B cell (primary cell): Measurements from ENCODE around the gene RMND5A. TPM values are rescaled to one million over a fixed set of nuclear protein-coding genes. Genes with fewer than 3 reads are reported as not detected.

Source experiments
- ATAC-seq: fragments of 200-7000 bp; cut with Tn5 transposase; one replicate; pipeline ENCODE4 v1.10.0; 2021; ENCODE audit warnings: low read depth, mild to moderate bottlenecking, moderate number of reproducible peaks, moderate library complexity
- CTCF ChIA-PET: fragments of 350-600 bp; sonication (Branson Sonifier 250); formaldehyde crosslinking; loops from one replicate; lab custom pipeline; 2021; ENCODE audit warnings: antibody characterized with exemption, inconsistent platforms; lab: Charles Lee
- POLR2A ChIA-PET: fragments of 350-600 bp; sonication (Branson Sonifier 250); formaldehyde crosslinking; loops from one replicate; lab custom pipeline; 2021; ENCODE audit warnings: antibody characterized with exemption; lab: Charles Lee
- DNase-seq: peaks from one replicate; pipeline ENCODE4 v3.0.0; 2013
- H2AFZ ChIP-seq: 2 replicates; pipeline ENCODE4 v1.6.1; 2012; ENCODE audit warnings: mild to moderate bottlenecking, low read depth, low read length; ENCODE audit not compliant: insufficient read depth, poor library complexity, severe bottlenecking
- H3K27ac ChIP-seq, 2 donors: 1 replicate in 1 of 2; 2 replicates in 1 of 2; pipeline ENCODE4 v1.5.1; 2012 to 2013; ENCODE audit warnings: low read length in 2 of 2, mild to moderate bottlenecking in 2 of 2, moderate library complexity in 1 of 2
- H3K27me3 ChIP-seq, 4 experiments: fragments of 200-600 bp in 1 of 4; sonication (generic) in 1 of 4; replicated peaks in 1 of 4; 1 replicate in 2 of 4; 2 replicates in 2 of 4; pipeline versions ENCODE4 v1.6.1 to v1.7.0; 2013 to 2016; ENCODE audit warnings: low read length in 3 of 4, mild to moderate bottlenecking in 2 of 4, mixed read lengths in 1 of 4, moderate library complexity in 1 of 4; ENCODE audit not compliant: insufficient read depth in 4 of 4, control insufficient read depth in 3 of 4; ENCODE audit errors: control extremely low read depth in 1 of 4
- H3K36me3 ChIP-seq, 2 experiments: replicated peaks in 1 of 2; 1 replicate in 1 of 2; 2 replicates in 1 of 2; pipeline versions ENCODE4 v1.6.1 to v1.7.1; 2013; ENCODE audit warnings: low read length in 1 of 2; ENCODE audit not compliant: insufficient read depth in 2 of 2, control insufficient read depth in 1 of 2; ENCODE audit errors: control extremely low read depth in 1 of 2, extremely low read depth in 1 of 2
- H3K4me1 ChIP-seq, 2 donors: fragments of 200-600 bp in 1 of 2; sonication (generic) in 1 of 2; 1 replicate in 1 of 2; 2 replicates in 1 of 2; pipeline versions ENCODE4 v1.5.1 to v1.6.1; 2013 to 2017; ENCODE audit warnings: low read length in 2 of 2; ENCODE audit not compliant: control insufficient read depth in 2 of 2, insufficient read depth in 2 of 2
- H3K4me2 ChIP-seq: replicated peaks from 2 replicates; pipeline ENCODE3; 2012; ENCODE audit warnings: mild to moderate bottlenecking, low read depth, low read length; ENCODE audit not compliant: poor library complexity, severe bottlenecking
- H3K4me3 ChIP-seq, 5 experiments: fragments of 200-600 bp in 1 of 5; sonication (generic) in 1 of 5; 1 replicate in 3 of 5; 2 replicates in 2 of 5; pipeline versions ENCODE4 v1.5.1 to v1.7.0; 2011 to 2016; ENCODE audit warnings: low read length in 4 of 5, mild to moderate bottlenecking in 4 of 5, low read depth in 2 of 5, control low read depth in 1 of 5, moderate library complexity in 1 of 5; ENCODE audit not compliant: insufficient read depth in 1 of 5; ENCODE audit errors: control extremely low read depth in 1 of 5, extremely low read depth in 1 of 5
- H3K79me2 ChIP-seq: fragments of 200-600 bp; sonication (generic); one replicate; pipeline ENCODE4 v1.6.0; 2016; ENCODE audit warnings: low read length; ENCODE audit not compliant: control insufficient read depth, insufficient read depth
- H3K9ac ChIP-seq: fragments of 200-600 bp; sonication (generic); 2 replicates; pipeline ENCODE4 v1.6.1; 2017; ENCODE audit warnings: mild to moderate bottlenecking, low read length, moderate library complexity
- H3K9me3 ChIP-seq, 3 donors: one replicate each; pipeline versions ENCODE4 v1.6.1 to v1.7.1; 2013; ENCODE audit warnings: low read length in 2 of 3; ENCODE audit not compliant: control insufficient read depth in 2 of 3, insufficient read depth in 1 of 3; ENCODE audit errors: control extremely low read depth in 1 of 3
- H4K20me1 ChIP-seq: 2 replicates; pipeline ENCODE4 v1.6.0; 2012; ENCODE audit warnings: mild to moderate bottlenecking, low read length; ENCODE audit not compliant: insufficient read depth, control insufficient read depth, poor library complexity, severe bottlenecking
- H3K27ac Mint-ChIP-seq: one replicate; pipeline ENCODE4 v1.8.0; 2021; ENCODE audit warnings: mixed read lengths
- H3K27me3 Mint-ChIP-seq: one replicate; pipeline ENCODE4 v1.8.0; 2021; ENCODE audit warnings: mixed read lengths
- H3K4me1 Mint-ChIP-seq: one replicate; pipeline ENCODE4 v1.8.0; 2021; ENCODE audit warnings: mixed read lengths
- H3K4me3 Mint-ChIP-seq: one replicate; pipeline ENCODE4 v1.8.0; 2021; ENCODE audit warnings: mixed read lengths
- H3K9me3 Mint-ChIP-seq: one replicate; pipeline ENCODE4 v1.8.0; 2022; ENCODE audit warnings: mixed read lengths; ENCODE audit not compliant: insufficient read depth
- EZH2 ChIP-seq: IDR thresholded peaks from 2 replicates; pipeline ENCODE4 v1.6.1; 2012; ENCODE audit warnings: borderline replicate concordance, low read depth, mild to moderate bottlenecking, moderate library complexity, low read length; ENCODE audit not compliant: insufficient read depth, poor library complexity, severe bottlenecking
- WGBS: methylation state at CpG from one replicate; pipeline ENCODE4 v1.1.5; 2013; ENCODE audit warnings: missing lambda C conversion rate; ENCODE audit not compliant: insufficient coverage; 5-methylcytosine and 5-hydroxymethylcytosine counted together
- intact Hi-C: fragments of 100-400 bp; cut with micrococcal nuclease; formaldehyde crosslinking; loops from one replicate; pipeline ENCODE4 v1.10.0; 2022
- polyA plus RNA-seq: library from polyadenylated mRNA; depleted of rRNA; stranded (reverse); fragments of >200 nt; gene quantifications from 2 replicates; pipeline ENCODE4 v1.2.3, GENCODE V29; 2012
- total RNA-seq, 2 donors: library from RNA; stranded (reverse); fragments of 120-200 nt in 1 of 2; gene quantifications; 1 replicate in 1 of 2; 2 replicates in 1 of 2; pipeline versions ENCODE4 v1.2.3 to v1.2.4, GENCODE V29; 2013 to 2022
- TF ChIP-seq, protein P1 (sequence below): fragments of 200-600 bp; IDR thresholded peaks from one replicate; pipeline ENCODE4 v1.8.0; 2022; ENCODE audit warnings: antibody characterized with exemption, mild to moderate bottlenecking

The RMND5A gene
- total and polyA plus RNA-seq, 2 donors (not counting 1 experiment from before 2014, with no cell fraction given), result 13.0 to 33.7 TPM

DNA sequence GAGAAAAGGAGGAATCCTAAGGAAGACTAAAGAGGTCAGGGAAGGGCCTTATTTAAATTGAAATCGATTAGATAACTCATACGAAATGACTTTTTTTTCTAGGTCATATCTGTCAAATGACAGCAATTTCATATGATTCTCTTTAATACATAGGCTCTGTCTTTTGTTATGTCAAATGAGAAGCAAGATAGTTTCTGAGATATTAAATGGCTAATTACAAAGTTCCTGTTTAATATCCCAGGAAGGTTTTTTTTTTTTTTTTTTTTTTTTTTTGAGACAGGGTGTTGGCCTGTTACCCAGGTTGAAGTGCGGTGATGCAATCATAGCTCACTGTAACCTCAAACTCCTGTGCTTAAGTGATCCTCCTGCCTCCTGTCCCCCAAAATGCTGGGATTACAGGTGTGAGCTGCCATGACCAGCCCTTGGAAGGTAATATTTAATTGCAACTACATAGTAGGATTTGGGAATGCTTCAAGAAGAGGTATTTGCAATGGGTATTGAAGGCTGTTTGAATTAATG is 48.0 kb upstream of the RMND5A start:
- CTCF ChIA-PET, result interaction anchor here (0.7 kb wide), 1 partner anchor 276 kb away, joined by 4 read pairs; no protein-coding TSS in a partner anchor
- ATAC-seq (no peak), DNase-seq (no peak)
- no peaks in the 10 kb centered on the region for H3K9me3 ChIP-seq
- no peaks in the 10 kb centered on the region for H3K4me1 Mint-ChIP-seq
- H3K27ac ChIP-seq, result no peak overlapping the region
- WGBS, result no CpG with 5 or more reads among the region's 3 CpGs
- no peak overlapping the region for H3K27ac Mint-ChIP-seq
- H3K27me3 ChIP-seq, result no peaks in the 10 kb centered on the region
- TF ChIP-seq, protein P1, sequence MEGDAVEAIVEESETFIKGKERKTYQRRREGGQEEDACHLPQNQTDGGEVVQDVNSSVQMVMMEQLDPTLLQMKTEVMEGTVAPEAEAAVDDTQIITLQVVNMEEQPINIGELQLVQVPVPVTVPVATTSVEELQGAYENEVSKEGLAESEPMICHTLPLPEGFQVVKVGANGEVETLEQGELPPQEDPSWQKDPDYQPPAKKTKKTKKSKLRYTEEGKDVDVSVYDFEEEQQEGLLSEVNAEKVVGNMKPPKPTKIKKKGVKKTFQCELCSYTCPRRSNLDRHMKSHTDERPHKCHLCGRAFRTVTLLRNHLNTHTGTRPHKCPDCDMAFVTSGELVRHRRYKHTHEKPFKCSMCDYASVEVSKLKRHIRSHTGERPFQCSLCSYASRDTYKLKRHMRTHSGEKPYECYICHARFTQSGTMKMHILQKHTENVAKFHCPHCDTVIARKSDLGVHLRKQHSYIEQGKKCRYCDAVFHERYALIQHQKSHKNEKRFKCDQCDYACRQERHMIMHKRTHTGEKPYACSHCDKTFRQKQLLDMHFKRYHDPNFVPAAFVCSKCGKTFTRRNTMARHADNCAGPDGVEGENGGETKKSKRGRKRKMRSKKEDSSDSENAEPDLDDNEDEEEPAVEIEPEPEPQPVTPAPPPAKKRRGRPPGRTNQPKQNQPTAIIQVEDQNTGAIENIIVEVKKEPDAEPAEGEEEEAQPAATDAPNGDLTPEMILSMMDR, result no peak
- no peak for TF ChIP-seq EZH2
- no peak overlapping the region for H3K4me2 ChIP-seq
- no peaks in the 10 kb centered on the region for H3K79me2 ChIP-seq
- H3K36me3 ChIP-seq, result no peaks in the 10 kb centered on the region
- no peak overlapping the region for H3K4me3 ChIP-seq
- intact Hi-C loops, result no loop called here
- H2AFZ ChIP-seq, result no peak overlapping the region
- H4K20me1 ChIP-seq, result no peaks in the 10 kb centered on the region
- no peak overlapping the region for H3K4me3 Mint-ChIP-seq
- POLR2A ChIA-PET, result no interaction called here
- H3K4me1 ChIP-seq, result no peaks in the 10 kb centered on the region
- H3K9me3 Mint-ChIP-seq, result peaks cover 5% of the 10 kb centered on the region
- no peak overlapping the region for H3K9ac ChIP-seq
- no peaks in the 10 kb centered on the region for H3K27me3 Mint-ChIP-seq

DNA sequence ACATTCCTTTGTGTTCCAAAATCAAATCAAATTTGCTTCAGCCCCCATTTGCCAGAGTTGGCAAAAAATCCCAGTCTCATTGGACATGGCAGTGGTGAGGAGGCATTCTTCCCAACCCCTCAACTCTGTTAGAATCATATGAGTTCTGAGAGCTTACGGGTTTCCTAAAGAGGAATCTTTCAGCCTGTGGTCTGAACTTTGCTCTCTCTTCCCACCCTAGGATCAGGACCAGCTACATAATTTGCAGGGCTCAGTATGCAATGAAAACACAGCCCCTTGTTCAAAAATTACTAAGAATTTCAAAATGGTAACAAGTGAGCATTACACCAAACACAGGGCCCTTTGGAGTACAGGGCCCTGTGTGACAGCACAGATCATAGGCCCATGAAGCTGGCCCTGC is 47.1 kb upstream of the RMND5A start:
- H3K9me3 ChIP-seq, result no peaks in the 10 kb centered on the region
- H3K4me1 Mint-ChIP-seq, result no peaks in the 10 kb centered on the region
- no peaks in the 10 kb centered on the region for H4K20me1 ChIP-seq
- no peaks in the 10 kb centered on the region for H3K36me3 ChIP-seq
- H3K4me2 ChIP-seq, result no peak overlapping the region
- intact Hi-C loops, result no loop called here
- H3K27me3 ChIP-seq, result no peaks in the 10 kb centered on the region
- H3K27me3 Mint-ChIP-seq, result no peaks in the 10 kb centered on the region
- ChIA-PET POLR2A (no interaction called here), CTCF (no interaction called here)
- H3K79me2 ChIP-seq, result no peaks in the 10 kb centered on the region
- no CpG with 5 or more reads among the region's 1 CpG for WGBS
- no peak overlapping the region for H3K9ac ChIP-seq
- H3K4me1 ChIP-seq, result no peaks in the 10 kb centered on the region
- ATAC-seq (no peak), DNase-seq (no peak)
- H3K4me3 ChIP-seq, result no peak overlapping the region
- H3K9me3 Mint-ChIP-seq, result peaks cover 5% of the 10 kb centered on the region
- TF ChIP-seq EZH2, result no peak
- H3K27ac ChIP-seq, result no peak overlapping the region
- no peak overlapping the region for H3K4me3 Mint-ChIP-seq
- H3K27ac Mint-ChIP-seq, result no peak overlapping the region
- H2AFZ ChIP-seq, result no peak overlapping the region
